NT2/D1 (cell line): Measurements from ENCODE around the gene SLC25A34.

Experiments used
- YY1 ChIP-seq: IDR thresholded peaks from 2 replicates; pipeline ENCODE4 v1.6.1; 2011; ENCODE audit not compliant: insufficient read length, insufficient read depth
- ZNF274 ChIP-seq: IDR thresholded peaks from 2 replicates; pipeline ENCODE4 v1.6.1; 2011; ENCODE audit warnings: mild to moderate bottlenecking, low read depth, low read length

- no peak for TF ChIP-seq YY1
- no peak for TF ChIP-seq ZNF274
These were observed 25.5 kb downstream of the SLC25A34 start for GRCh38 chr1:15761366-15762128.
